GM18511 (cell line): ENCODE data around the gene SLC26A11.
A peak's percentile ranks its signal among the peaks of the same experiment; 100 is the strongest.

ENCODE experiments used
- ATAC-seq: cut with Tn5 transposase; IDR thresholded peaks from one replicate; pipeline ENCODE4 v1.9.1; 2021; ENCODE audit warnings: mild to moderate bottlenecking, moderate library complexity; ENCODE audit not compliant: unreplicated experiment

Gene SLC26A11

GRCh38 chr17:80217703-80218362 is 2.4 kb upstream of the SLC26A11 start:
- no peak for ATAC-seq

- no peak for ATAC-seq
These were observed 1.8 kb upstream of the SLC26A11 start for GRCh38 chr17:80218391-80218790.

- ATAC-seq: peak; percentile 73
These were observed 1.0 kb upstream of the SLC26A11 start for GRCh38 chr17:80219013-80219762.

GRCh38 chr17:80219763-80220053 is 519 bp upstream of the SLC26A11 start:
- peak; percentile 40 for ATAC-seq

DNA sequence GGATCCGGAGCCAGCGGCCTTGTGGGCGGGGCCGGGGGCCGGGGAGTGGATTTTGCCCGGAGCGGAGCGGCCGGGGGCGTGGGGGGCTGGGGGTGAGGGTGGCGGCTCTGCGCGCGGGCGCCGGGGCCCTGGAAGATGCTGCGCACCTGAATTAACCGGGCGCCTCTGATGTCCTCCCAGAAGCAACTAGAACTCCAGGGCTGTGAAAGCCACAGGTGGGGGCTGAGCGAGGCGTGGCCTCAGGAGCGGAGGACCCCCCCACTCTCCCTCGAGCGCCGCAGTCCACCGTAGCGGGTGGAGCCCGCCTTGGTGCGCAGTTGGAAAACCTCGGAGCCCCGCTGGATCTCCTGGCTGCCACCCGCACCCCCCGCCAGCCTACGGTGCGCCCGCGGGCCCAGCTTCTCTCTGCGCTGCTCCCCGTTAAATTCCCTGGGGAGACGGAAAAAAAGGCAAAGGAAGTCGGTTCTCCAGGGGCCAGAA is 549 bp downstream of the SLC26A11 start:
- ATAC-seq: no peak

GRCh38 chr17:80221351-80222105 is 1.3 kb downstream of the SLC26A11 start:
- ATAC-seq: no peak

DNA sequence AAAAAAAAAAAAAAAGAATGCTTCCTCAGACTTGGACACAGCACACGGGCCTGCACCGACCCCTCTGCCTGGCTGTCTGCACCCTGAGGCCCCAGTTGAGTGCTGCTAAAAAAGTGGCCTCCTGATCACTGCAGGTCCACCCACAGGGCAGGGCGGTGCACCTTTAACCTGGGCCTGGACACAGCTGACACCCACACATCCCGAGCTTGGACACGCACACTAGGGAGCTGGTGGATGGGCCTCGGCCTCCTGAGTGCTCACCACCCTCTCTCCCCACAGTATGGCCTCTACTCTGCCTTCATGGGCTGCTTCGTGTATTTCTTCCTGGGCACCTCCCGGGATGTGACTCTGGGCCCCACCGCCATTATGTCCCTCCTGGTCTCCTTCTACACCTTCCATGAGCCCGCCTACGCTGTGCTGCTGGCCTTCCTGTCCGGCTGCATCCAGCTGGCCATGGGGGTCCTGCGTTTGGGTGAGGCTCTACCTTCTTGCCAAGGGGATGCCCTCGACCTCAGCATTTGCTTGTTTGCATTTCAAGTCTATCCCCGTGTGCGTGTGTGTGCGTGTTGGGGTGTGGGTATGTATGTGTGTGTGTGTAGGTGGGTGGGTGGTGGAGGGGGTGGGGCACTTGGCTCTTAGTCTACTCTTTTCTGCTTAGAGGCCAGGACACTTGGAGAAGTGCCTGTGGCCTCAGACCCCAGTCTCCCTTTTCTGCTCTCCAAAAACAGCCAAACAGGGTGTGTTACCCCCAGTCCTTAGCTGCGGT is 2.3 kb downstream of the SLC26A11 start:
- ATAC-seq: no peak

DNA sequence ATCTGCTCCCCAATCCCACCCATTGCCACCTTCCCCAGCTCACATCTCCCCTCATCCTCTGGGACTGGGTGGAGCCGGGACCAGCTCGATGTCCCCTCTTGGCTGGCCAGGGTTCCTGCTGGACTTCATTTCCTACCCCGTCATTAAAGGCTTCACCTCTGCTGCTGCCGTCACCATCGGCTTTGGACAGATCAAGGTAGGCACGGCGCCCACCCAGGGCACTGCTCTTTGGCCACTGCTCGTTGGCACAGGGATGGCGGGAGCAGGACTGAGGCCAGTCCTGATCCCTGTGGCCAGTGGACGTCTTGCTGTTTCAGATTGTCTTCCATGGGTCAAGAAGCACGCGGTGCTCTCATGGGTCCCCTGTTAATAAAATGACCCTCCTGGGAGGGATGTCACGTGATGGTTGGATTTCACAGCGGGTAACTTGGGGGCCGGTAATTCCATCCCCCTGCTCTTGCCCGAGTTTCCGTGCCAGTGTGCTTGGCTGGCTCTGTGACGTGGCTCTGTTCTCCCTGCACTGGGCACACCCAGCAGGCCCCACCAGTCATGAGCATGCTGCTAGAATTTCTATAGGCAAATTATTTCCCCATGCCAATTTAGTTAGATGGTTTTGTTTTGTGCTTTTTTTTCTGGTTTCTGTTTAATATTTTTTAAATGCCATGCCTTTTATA is 3.1 kb downstream of the SLC26A11 start:
- ATAC-seq: no peak

GRCh38 chr17:80223838-80224497 is 3.7 kb downstream of the SLC26A11 start:
- ATAC-seq: no peak

- no peak for ATAC-seq
These were observed 4.5 kb downstream of the SLC26A11 start for GRCh38 chr17:80224683-80225082.

- no peak for ATAC-seq
These were observed 5.0 kb downstream of the SLC26A11 start for GRCh38 chr17:80225230-80225629.

- no peak for ATAC-seq
These were observed 6.9 kb downstream of the SLC26A11 start for GRCh38 chr17:80227156-80227555.

GRCh38 chr17:80227666-80228065 is 7.4 kb downstream of the SLC26A11 start:
- ATAC-seq: no peak

DNA sequence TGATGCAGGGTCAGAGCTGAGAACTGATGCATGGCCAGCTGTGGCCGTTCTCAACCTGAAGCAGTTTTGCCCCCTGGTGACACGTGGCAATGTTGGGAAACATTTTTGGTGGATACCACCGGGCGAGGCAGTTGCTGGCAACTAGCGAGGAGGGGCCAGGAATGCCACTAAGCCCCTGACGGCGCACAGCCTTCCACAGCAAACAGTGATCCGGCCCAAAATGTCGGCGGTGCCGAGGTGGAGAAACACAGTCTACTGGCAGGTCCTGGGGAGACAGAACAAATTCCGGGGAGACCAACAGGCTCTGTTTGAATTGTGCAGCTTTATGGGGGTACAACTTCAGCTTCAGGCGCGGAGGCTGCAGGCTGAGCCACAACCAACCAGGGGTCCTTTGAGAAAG is 8.2 kb downstream of the SLC26A11 start:
- no peak for ATAC-seq

DNA sequence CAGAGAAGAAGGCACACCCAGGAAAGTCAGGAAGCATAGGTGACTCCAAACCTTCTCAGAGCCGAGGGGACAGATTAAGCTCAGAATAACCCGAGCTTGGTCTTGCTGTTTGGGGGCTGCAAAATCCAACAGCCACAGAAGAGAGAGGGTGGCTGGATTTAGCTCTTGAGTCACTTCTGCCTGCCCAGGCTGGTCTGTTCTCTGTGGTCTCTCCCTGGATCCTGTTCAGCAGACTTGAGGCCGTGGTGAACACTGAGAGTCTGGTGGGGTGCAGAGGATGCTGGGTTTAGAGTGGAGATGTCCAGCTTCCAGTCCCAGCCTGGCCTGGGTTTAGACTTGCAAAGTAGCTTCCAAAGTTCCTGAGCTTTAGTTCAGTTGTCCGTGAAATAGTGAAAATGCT is 8.8 kb downstream of the SLC26A11 start:
- ATAC-seq: no peak

DNA sequence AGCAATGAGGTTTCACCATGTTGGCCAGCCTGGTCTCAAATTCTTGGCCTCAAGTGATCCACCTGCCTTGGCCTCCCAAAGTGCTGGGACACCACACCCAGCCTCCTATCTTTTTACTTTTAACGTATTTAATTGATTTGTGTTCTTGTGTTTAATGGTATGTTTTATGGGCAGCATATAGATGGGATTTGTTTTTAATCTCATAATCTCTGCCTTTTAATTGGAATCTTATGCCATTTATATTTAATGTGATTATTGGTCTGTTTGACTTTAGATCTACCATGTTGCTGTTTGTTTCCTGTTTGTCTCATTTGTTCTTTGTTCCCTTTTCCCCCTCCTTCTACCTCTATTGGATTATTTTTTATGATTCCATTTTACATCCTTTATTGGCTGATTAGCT is 12.2 kb downstream of the SLC26A11 start:
- ATAC-seq: no peak

DNA sequence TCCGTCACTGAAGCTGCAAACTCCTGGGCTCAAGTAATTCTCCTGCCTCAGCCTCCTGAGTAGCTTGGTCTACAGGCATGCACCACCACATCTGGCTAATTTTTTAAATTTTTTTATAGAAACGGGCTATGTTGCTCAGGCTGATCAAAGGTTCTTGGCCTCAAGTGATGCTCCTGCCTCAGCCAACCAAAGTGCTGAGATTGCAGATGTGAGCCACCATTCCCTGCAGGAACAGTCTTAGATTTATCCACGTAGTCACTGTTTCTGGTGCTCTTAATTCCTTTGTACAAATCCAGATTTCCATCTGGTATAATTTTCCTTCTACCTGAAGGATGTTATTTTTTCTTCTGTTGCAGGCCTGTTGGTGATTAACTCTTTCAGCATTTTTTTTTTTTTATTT is 13.0 kb downstream of the SLC26A11 start:
- ATAC-seq: no peak

DNA sequence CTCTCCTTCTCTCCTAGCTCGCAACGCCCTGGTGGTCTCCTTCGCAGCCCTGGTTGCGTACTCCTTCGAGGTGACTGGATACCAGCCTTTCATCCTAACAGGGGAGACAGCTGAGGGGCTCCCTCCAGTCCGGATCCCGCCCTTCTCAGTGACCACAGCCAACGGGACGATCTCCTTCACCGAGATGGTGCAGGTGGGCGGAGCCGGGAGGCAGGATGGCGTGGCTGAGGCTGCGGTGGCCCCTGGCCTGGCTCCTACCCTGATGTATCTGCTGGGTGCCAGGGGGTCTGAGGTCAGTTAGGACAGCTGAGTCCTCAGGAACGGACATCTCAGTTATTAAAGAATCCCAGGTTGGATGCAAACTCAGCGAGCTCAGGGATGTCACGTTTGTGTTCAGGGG is 16.7 kb downstream of the SLC26A11 start:
- no peak for ATAC-seq

- no peak for ATAC-seq
These were observed 17.2 kb downstream of the SLC26A11 start for GRCh38 chr17:80237386-80237785.

GRCh38 chr17:80242505-80242904 is 22.3 kb downstream of the SLC26A11 start:
- ATAC-seq: no peak
